GM23338 (cell line): ENCODE data around the gene PLXND1.

Source experiments
- CREB1 ChIP-seq: fragments of 250-450 bp; sonication (Bioruptor Pico); IDR thresholded peaks from 2 replicates; pipeline ENCODE4 v1.5.0; 2020; ENCODE audit warnings: low read depth, mild to moderate bottlenecking, moderate library complexity
- CTCF ChIP-seq, 2 experiments: fragments of 200-600 bp in 1 of 2; sonication (generic) in 1 of 2; conservative IDR thresholded peaks; 2 replicates each; pipeline versions ENCODE4 v1.5.1 to v1.6.1; 2016 to 2017; ENCODE audit warnings: antibody characterized with exemption in 2 of 2, low read depth in 2 of 2, mild to moderate bottlenecking in 2 of 2, moderate library complexity in 1 of 2
- ETS1 ChIP-seq: IDR thresholded peaks from 2 replicates; pipeline ENCODE4 v1.6.1; 2016; ENCODE audit warnings: antibody characterized with exemption
- EZH2 ChIP-seq: fragments of 200-600 bp; sonication (generic); IDR thresholded peaks from one replicate; pipeline ENCODE4 v1.8.0; 2017; ENCODE audit warnings: antibody characterized with exemption, mild to moderate bottlenecking, low read depth; ENCODE audit not compliant: unreplicated experiment
- EZH2phosphoT487 ChIP-seq: fragments of 200-600 bp; sonication (generic); IDR thresholded peaks from one replicate; pipeline ENCODE4 v1.8.1; 2018; ENCODE audit warnings: antibody characterized with exemption; ENCODE audit not compliant: unreplicated experiment
- JUNB ChIP-seq: IDR thresholded peaks from one replicate; pipeline ENCODE4 v1.6.1; 2016; ENCODE audit warnings: antibody characterized with exemption; ENCODE audit not compliant: unreplicated experiment
- NANOG ChIP-seq: IDR thresholded peaks from 2 replicates; pipeline ENCODE4 v1.6.1; 2016; ENCODE audit warnings: antibody characterized with exemption, borderline replicate concordance
- POLR2AphosphoS5 ChIP-seq: IDR thresholded peaks from 2 replicates; pipeline ENCODE4 v1.6.1; 2016; ENCODE audit warnings: antibody characterized with exemption, low read depth
- REST ChIP-seq: IDR thresholded peaks from one replicate; pipeline ENCODE4 v1.6.1; 2018; ENCODE audit warnings: antibody characterized with exemption; ENCODE audit not compliant: unreplicated experiment
- ZNF114 ChIP-seq: fragments of 250-450 bp; sonication (Bioruptor Pico); IDR thresholded peaks from 2 replicates; pipeline ENCODE4 v1.5.0; 2020; ENCODE audit warnings: mild to moderate bottlenecking, moderate library complexity
- ZNF331 ChIP-seq: fragments of 250-450 bp; sonication (Bioruptor Pico); IDR thresholded peaks from 2 replicates; pipeline ENCODE4 v1.5.0; 2020; ENCODE audit warnings: low read depth, mild to moderate bottlenecking, moderate library complexity
- ZNF462 ChIP-seq: fragments of 250-450 bp; sonication (Bioruptor Pico); IDR thresholded peaks from 2 replicates; pipeline ENCODE4 v1.5.0; 2020; ENCODE audit warnings: mild to moderate bottlenecking, moderate library complexity

- TF ChIP-seq EZH2phosphoT487 = no peak
- no peak for TF ChIP-seq CTCF (conservative IDR thresholded peaks at IDR 0.05; ENCODE audit: low read depth in 2 of 2)
- TF ChIP-seq ETS1 = no peak
- no peak for TF ChIP-seq POLR2AphosphoS5
- no peak for TF ChIP-seq REST
- TF ChIP-seq CREB1 = no peak
- no peak for TF ChIP-seq EZH2
- no peak for TF ChIP-seq NANOG
- TF ChIP-seq JUNB = no peak
- no peak for TF ChIP-seq ZNF462 (CRISPR knock-in tag)
- TF ChIP-seq ZNF331 (CRISPR knock-in tag) = no peak
- no peak for TF ChIP-seq ZNF114
These were observed 25.6 kb upstream of the PLXND1 start for GRCh38 chr3:129632056-129632455.
